PC-3 (cell line): Measurements from ENCODE around the gene SH3RF3. TPM values are rescaled to one million over a fixed set of nuclear protein-coding genes. Genes with fewer than 3 reads are reported as not detected.

Source experiments
- ATAC-seq: fragments of 200-7000 bp; cut with Tn5 transposase; 2 replicates; pipeline ENCODE4 v1.9.1; 2020; ENCODE audit warnings: mild to moderate bottlenecking, moderate library complexity
- BruUV-seq: library from RNA; stranded (reverse); fragments of 400-500 nt; replicated peaks from 2 replicates; lab custom pipeline; 2021; lab: Mats Ljungman, UMichigan
- CTCF ChIA-PET: fragments of 300-600 bp; sonication (Branson Sonifier 250); formaldehyde crosslinking; loops from one replicate; lab custom pipeline; 2022; ENCODE audit warnings: antibody characterized with exemption; lab: Charles Lee
- POLR2A ChIA-PET: fragments of 300-600 bp; sonication (Branson Sonifier 250); formaldehyde crosslinking; loops from one replicate; lab custom pipeline; 2022; ENCODE audit warnings: antibody characterized with exemption; ENCODE audit not compliant: unreplicated experiment; lab: Charles Lee
- DNase-seq: peaks from one replicate; pipeline ENCODE4 v3.0.0-alpha.2; 2015
- H2AFZ ChIP-seq: fragments of 300-600 bp; sonication (generic); 2 replicates; pipeline ENCODE4 v1.6.0; 2016; ENCODE audit warnings: antibody characterized with exemption, low read length
- H3F3A ChIP-seq: fragments of 300-600 bp; sonication (generic); one replicate; pipeline ENCODE4 v1.6.0; 2017; ENCODE audit warnings: antibody characterized with exemption, low read length, control low read depth, mild to moderate bottlenecking; ENCODE audit not compliant: unreplicated experiment
- H3K27ac ChIP-seq: fragments of 300-600 bp; sonication (generic); 2 replicates; pipeline ENCODE4 v1.5.1; 2016; ENCODE audit warnings: mild to moderate bottlenecking, low read length
- H3K27me3 ChIP-seq: fragments of 300-600 bp; sonication (generic); 2 replicates; pipeline ENCODE4 v1.6.1; 2016; ENCODE audit warnings: low read length, mixed read lengths
- H3K36me3 ChIP-seq: fragments of 300-600 bp; sonication (generic); 2 replicates; pipeline ENCODE4 v1.6.1; 2016; ENCODE audit warnings: low read depth, mixed run types, low read length, mixed read lengths
- H3K4me1 ChIP-seq: fragments of 300-600 bp; sonication (generic); 2 replicates; pipeline ENCODE4 v1.5.1; 2016; ENCODE audit warnings: low read length; ENCODE audit not compliant: insufficient read depth
- H3K4me2 ChIP-seq: fragments of 300-600 bp; sonication (generic); 2 replicates; pipeline ENCODE4 v1.6.0; 2016; ENCODE audit warnings: low read length
- H3K4me3 ChIP-seq: fragments of 300-600 bp; sonication (generic); 2 replicates; pipeline ENCODE4 v1.5.1; 2016; ENCODE audit warnings: mild to moderate bottlenecking, low read length, mixed read lengths
- H3K79me2 ChIP-seq: fragments of 300-600 bp; sonication (generic); 2 replicates; pipeline ENCODE4 v1.6.1; 2017; ENCODE audit warnings: low read length, mixed read lengths
- H3K9ac ChIP-seq: fragments of 300-600 bp; sonication (generic); 2 replicates; pipeline ENCODE4 v1.6.0; 2016; ENCODE audit warnings: mild to moderate bottlenecking, low read length
- H3K9me2 ChIP-seq: fragments of 300-600 bp; sonication (generic); replicated peaks from 2 replicates; pipeline ENCODE4 v1.6.1; 2016; ENCODE audit warnings: mixed run types, low read length, mixed read lengths
- H3K9me3 ChIP-seq: fragments of 300-600 bp; sonication (generic); 2 replicates; pipeline ENCODE4 v1.6.1; 2016; ENCODE audit warnings: low read length, mixed read lengths
- H4K20me1 ChIP-seq: fragments of 300-600 bp; sonication (generic); 2 replicates; pipeline ENCODE4 v1.6.1; 2016; ENCODE audit warnings: low read length, mixed read lengths
- EZH2 ChIP-seq: fragments of 300-600 bp; sonication (generic); IDR thresholded peaks from one replicate; pipeline ENCODE4 v1.6.1; 2017; ENCODE audit warnings: antibody characterized with exemption, mild to moderate bottlenecking, low read length; ENCODE audit not compliant: unreplicated experiment
- EZH2phosphoT487 ChIP-seq: fragments of 300-600 bp; sonication (generic); IDR thresholded peaks from 2 replicates; pipeline ENCODE4 v1.6.1; 2018; ENCODE audit warnings: mild to moderate bottlenecking, antibody characterized with exemption, low read length, borderline replicate concordance
- intact Hi-C: fragments of 100-400 bp; cut with micrococcal nuclease; formaldehyde crosslinking; loops from 2 replicates; pipeline ENCODE4 v1.9.0; 2023
- total RNA-seq: library from RNA; depleted of rRNA; stranded (reverse); fragments of >200 nt; gene quantifications from 2 replicates; pipeline ENCODE4 v1.2.3, GENCODE V29; 2014
- TF ChIP-seq, protein P1 (sequence below): fragments of 300-600 bp; sonication (generic); conservative IDR thresholded peaks from 2 replicates; pipeline ENCODE4 v1.5.1; 2017; ENCODE audit warnings: antibody characterized with exemption, low read depth, mild to moderate bottlenecking, low read length

SH3RF3 gene
- total RNA-seq, 1 experiment from 2014 or later, result 11.7 TPM

DNA sequence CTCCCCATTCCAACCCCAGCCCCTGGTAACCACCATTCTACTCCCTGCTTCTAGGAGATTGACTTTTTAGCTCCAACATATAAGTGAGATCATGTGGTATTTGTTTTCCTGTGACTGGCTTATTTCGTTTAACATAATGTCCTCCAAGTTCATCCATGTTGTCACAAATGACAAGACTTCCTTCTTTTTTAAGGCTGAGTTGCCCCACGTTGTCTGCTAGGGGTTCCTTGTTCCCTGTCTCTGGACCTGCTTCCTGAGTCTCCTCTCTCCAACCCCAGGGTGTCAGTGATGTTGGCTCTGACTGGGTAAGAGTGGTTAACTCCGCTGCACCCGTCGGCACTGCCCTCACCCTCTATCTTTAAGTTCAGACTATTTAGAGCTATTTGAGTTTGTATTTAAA, 175.2 kb downstream of the SH3RF3 start:
- Histone ChIP-seq H3K9me3 (no peaks in the 10 kb centered on the region), H4K20me1 (no peaks in the 10 kb centered on the region), H3K36me3 (no peaks in the 10 kb centered on the region), H3K9me2 (no peaks in the 10 kb centered on the region), H2AFZ (no peak overlapping the region), H3K4me3 (no peak overlapping the region), H3K27me3 (no peaks in the 10 kb centered on the region), H3K4me2 (no peak overlapping the region), H3F3A (no peaks in the 10 kb centered on the region), H3K9ac (no peak overlapping the region), H3K79me2 (0 out of 2 replicates have a peak, but pooled peaks cover 3% of the 10 kb centered on the region), H3K4me1 (no peaks in the 10 kb centered on the region), H3K27ac (no peak overlapping the region)
- ChIA-PET POLR2A (no interaction called here), CTCF (no interaction called here)
- intact Hi-C loops, result no loop called here
- no TSS peak for BruUV-seq
- DNase-seq (no peak), ATAC-seq (no peak)
- TF ChIP-seq, protein P1, sequence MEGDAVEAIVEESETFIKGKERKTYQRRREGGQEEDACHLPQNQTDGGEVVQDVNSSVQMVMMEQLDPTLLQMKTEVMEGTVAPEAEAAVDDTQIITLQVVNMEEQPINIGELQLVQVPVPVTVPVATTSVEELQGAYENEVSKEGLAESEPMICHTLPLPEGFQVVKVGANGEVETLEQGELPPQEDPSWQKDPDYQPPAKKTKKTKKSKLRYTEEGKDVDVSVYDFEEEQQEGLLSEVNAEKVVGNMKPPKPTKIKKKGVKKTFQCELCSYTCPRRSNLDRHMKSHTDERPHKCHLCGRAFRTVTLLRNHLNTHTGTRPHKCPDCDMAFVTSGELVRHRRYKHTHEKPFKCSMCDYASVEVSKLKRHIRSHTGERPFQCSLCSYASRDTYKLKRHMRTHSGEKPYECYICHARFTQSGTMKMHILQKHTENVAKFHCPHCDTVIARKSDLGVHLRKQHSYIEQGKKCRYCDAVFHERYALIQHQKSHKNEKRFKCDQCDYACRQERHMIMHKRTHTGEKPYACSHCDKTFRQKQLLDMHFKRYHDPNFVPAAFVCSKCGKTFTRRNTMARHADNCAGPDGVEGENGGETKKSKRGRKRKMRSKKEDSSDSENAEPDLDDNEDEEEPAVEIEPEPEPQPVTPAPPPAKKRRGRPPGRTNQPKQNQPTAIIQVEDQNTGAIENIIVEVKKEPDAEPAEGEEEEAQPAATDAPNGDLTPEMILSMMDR, result no peak
- TF ChIP-seq EZH2 (no peak), EZH2phosphoT487 (no peak)

DNA sequence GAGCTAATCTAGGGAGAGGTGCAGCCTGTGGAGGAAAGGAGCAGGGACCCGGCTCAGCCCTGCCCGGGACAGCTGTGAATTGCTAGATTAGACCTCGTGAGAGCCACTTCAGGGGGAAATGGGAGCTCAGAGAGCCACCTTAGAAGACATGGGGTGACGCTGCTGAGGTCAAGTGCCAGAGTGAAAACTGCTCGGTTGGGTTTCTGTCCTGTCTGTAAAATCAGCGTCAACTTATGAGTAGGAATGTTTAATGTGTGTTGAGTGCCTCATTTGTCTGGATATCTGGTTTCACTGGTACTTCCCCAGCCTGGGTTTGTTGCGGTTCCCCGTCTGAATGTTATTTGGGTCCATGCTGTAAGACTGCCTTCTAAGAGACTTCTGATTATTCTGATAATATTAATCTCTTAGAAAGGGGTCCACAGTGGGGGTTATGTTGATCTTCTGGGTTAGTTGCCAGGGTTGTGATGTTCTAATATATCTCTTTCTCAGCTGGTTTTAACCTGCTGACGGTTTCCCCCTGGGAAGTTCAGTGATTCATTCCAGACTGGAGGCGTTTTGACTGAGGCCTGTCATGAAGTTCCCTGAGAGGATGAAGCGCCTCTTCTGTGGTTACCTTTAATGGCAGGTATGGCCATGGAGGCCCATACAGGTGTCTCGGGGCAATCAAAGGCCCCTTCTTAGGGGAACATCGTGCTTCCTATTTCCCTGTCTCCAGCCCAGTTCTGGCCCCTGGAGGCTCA, 175.9 kb downstream of the SH3RF3 start:
- TF ChIP-seq, protein P1, result no peak
- TF ChIP-seq EZH2phosphoT487, result no peak
- TF ChIP-seq EZH2, result no peak
- Histone ChIP-seq H3K27me3 (no peaks in the 10 kb centered on the region), H3F3A (no peaks in the 10 kb centered on the region), H3K4me1 (no peaks in the 10 kb centered on the region), H3K36me3 (no peaks in the 10 kb centered on the region), H3K9ac (no peak overlapping the region), H3K9me3 (no peaks in the 10 kb centered on the region), H4K20me1 (no peaks in the 10 kb centered on the region), H3K79me2 (0 out of 2 replicates have a peak, but pooled peaks cover 3% of the 10 kb centered on the region), H3K9me2 (no peaks in the 10 kb centered on the region), H2AFZ (no peak overlapping the region), H3K27ac (no peak overlapping the region), H3K4me2 (no peak overlapping the region), H3K4me3 (no peak overlapping the region)
- intact Hi-C loops, result no loop called here
- CTCF ChIA-PET, result no interaction called here
- POLR2A ChIA-PET, result interaction anchor here (0.6 kb wide), 1 partner anchor 26 kb away, joined by 3 read pairs; no protein-coding TSS in a partner anchor
- no TSS peak for BruUV-seq
- DNase-seq (no peak), ATAC-seq (no peak)

DNA sequence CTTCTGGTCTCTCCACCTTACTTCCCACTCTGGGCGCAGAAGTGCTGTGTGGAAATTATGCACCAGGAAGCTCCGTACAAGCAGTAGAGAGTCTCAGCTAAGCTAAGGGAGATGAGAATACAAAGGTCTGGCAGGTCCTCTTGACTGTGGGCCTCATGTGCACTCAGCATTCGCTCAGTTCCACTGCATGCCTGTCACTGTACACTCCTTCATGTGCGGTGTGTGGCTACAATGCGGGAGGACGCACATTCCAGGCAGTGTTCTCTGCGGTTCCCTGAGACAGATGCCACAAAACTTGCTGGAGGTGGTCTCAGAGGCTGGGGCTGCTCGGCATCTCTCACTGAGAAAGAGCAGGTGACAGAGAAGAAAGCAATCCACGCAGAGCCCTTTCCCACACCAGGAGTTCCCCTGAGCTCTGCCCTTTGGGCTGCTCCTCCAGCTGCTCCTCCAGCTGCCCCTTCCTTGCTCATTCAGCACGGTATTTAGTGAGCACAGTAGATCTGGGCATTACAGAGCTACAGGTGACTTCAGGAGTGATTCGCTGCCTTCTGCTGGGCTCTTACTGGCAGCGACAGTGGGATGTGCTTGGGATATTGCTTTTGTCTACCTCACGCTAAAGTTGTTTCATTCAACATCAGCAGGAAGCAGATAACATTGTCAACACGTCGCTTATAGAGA, 176.6 kb downstream of the SH3RF3 start:
- Histone ChIP-seq H3K4me2 (no peak overlapping the region), H3K27me3 (no peaks in the 10 kb centered on the region), H3K36me3 (no peaks in the 10 kb centered on the region), H3K4me1 (no peaks in the 10 kb centered on the region), H3K9me2 (no peaks in the 10 kb centered on the region), H3K27ac (no peak overlapping the region), H3K9ac (no peak overlapping the region), H3K79me2 (0 out of 2 replicates have a peak, but pooled peaks cover 3% of the 10 kb centered on the region), H4K20me1 (no peaks in the 10 kb centered on the region), H3F3A (no peaks in the 10 kb centered on the region), H3K4me3 (no peak overlapping the region), H2AFZ (no peak overlapping the region), H3K9me3 (no peaks in the 10 kb centered on the region)
- ChIA-PET POLR2A (interaction anchor here (0.6 kb wide), 1 partner anchor 25 kb away, joined by 3 read pairs; no protein-coding TSS in a partner anchor), CTCF (no interaction called here)
- TF ChIP-seq EZH2phosphoT487, result no peak
- TF ChIP-seq, protein P1, result no peak
- no peak for TF ChIP-seq EZH2
- DNase-seq, result no peak
- BruUV-seq, result no TSS peak
- intact Hi-C loops, result no loop called here
- no peak for ATAC-seq
